OCI-LY3 (cell line): ENCODE results near the gene CACNA2D3.

Experiments
- CTCF ChIP-seq: fragments of 200-600, 300-600 bp; sonication (generic); IDR thresholded peaks from 2 replicates; pipeline ENCODE4 v1.5.1; 2014; ENCODE audit warnings: antibody characterized with exemption, low read length, low read depth
- EZH2phosphoT487 ChIP-seq: fragments of 200-600 bp; shearing (Covaris generic); IDR thresholded peaks from 2 replicates; pipeline ENCODE4 v1.6.1; 2018; ENCODE audit warnings: antibody characterized with exemption, mixed run types, low read depth

DNA sequence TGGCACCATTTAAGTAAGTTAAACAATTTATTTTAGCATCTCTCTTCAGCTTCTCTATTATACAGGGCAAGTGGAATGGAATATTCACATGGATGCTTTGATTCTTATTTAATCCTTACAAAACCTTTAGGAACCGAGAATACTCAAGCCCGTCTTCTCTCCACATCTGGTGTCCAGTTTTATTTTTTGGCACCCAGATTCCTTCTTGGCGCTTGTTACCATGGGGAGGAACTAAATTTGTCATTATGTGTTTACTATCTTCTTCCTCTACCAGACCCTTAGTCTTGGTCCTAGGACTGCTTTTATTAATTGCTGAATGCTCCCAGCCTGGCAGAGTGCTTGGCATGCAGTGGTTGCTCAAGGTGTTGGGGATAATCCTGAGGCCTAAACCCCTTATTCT lies 138.8 kb downstream of the CACNA2D3 start:
- TF ChIP-seq CTCF (no peak), EZH2phosphoT487 (no peak)
